Keratinocyte (primary cell): ENCODE results near the gene MOCS2. TPM values are rescaled to one million over a fixed set of nuclear protein-coding genes. Genes with fewer than 3 reads are reported as not detected.

Experiments
- DNase-seq: peaks from one replicate; pipeline ENCODE4 v3.0.0-alpha.2; 2011; ENCODE audit warnings: low read depth, missing footprints, low spot score
- FAIRE-seq: peaks from 2 replicates; lab custom pipeline; 2011; peaks lifted over from hg19 to GRCh38; lab: Jason Lieb, UNC
- H2AFZ ChIP-seq: 2 replicates; pipeline ENCODE4 v1.6.0; 2012; ENCODE audit warnings: low read length, control low read depth, inconsistent platforms; ENCODE audit not compliant: control insufficient read depth
- H3K27ac ChIP-seq: 2 replicates; pipeline ENCODE4 v1.5.1; 2011; ENCODE audit warnings: low read length; ENCODE audit not compliant: control insufficient read depth, insufficient read depth
- H3K27me3 ChIP-seq: 3 replicates; pipeline ENCODE4 v1.6.0; 2011; ENCODE audit warnings: low read length; ENCODE audit not compliant: control insufficient read depth, insufficient read depth; ENCODE audit errors: extremely low read depth
- H3K36me3 ChIP-seq, 2 experiments: 2 replicates in 1 of 2; 3 replicates in 1 of 2; pipeline ENCODE4 v1.5.1; 2011; ENCODE audit warnings: low read length in 2 of 2, mild to moderate bottlenecking in 1 of 2; ENCODE audit not compliant: control insufficient read depth in 2 of 2, insufficient read depth in 2 of 2; ENCODE audit errors: extremely low read depth in 1 of 2
- H3K4me1 ChIP-seq: 3 replicates; pipeline ENCODE4 v1.5.1; 2011; ENCODE audit warnings: low read length; ENCODE audit not compliant: control insufficient read depth, insufficient read depth; ENCODE audit errors: extremely low read depth
- H3K4me2 ChIP-seq: 3 replicates; pipeline ENCODE4 v1.6.0; 2011; ENCODE audit warnings: low read depth, low read length; ENCODE audit not compliant: control insufficient read depth, insufficient read depth; ENCODE audit errors: extremely low read depth
- H3K4me3 ChIP-seq, 3 experiments: fragments of 200-600 bp in 1 of 3; sonication (generic) in 1 of 3; 2 replicates in 2 of 3; 3 replicates in 1 of 3; pipeline ENCODE4 v1.5.1; 2011 to 2016; ENCODE audit warnings: low read length in 3 of 3, mild to moderate bottlenecking in 3 of 3, control low read depth in 2 of 3, inconsistent platforms in 1 of 3, low read depth in 1 of 3, mixed read lengths in 1 of 3, mixed run types in 1 of 3, moderate library complexity in 1 of 3; ENCODE audit not compliant: control insufficient read depth in 2 of 3, insufficient read depth in 2 of 3; ENCODE audit errors: extremely low read depth in 1 of 3
- H3K79me2 ChIP-seq: 2 replicates; pipeline ENCODE4 v1.6.0; 2012; ENCODE audit warnings: low read length; ENCODE audit not compliant: control insufficient read depth, insufficient read depth
- H3K9ac ChIP-seq: 3 replicates; pipeline ENCODE4 v1.6.0; 2011; ENCODE audit warnings: low read length; ENCODE audit not compliant: control insufficient read depth, insufficient read depth; ENCODE audit errors: extremely low read depth
- H3K9me1 ChIP-seq: 3 replicates; pipeline ENCODE4 v1.6.0; 2011; ENCODE audit warnings: low read length; ENCODE audit not compliant: control insufficient read depth, insufficient read depth; ENCODE audit errors: extremely low read depth
- H3K9me3 ChIP-seq: 2 replicates; pipeline ENCODE4 v1.5.1; 2012; ENCODE audit warnings: low read depth, low read length; ENCODE audit not compliant: control insufficient read depth
- H4K20me1 ChIP-seq: 3 replicates; pipeline ENCODE4 v1.6.0; 2011; ENCODE audit warnings: low read length; ENCODE audit not compliant: control insufficient read depth, insufficient read depth; ENCODE audit errors: extremely low read depth
- CTCF ChIP-seq, 3 experiments: IDR thresholded peaks in 1 of 3; conservative IDR thresholded peaks in 1 of 3; optimal IDR thresholded peaks in 1 of 3; 2 replicates in 2 of 3; 3 replicates in 1 of 3; pipeline versions ENCODE3 to v1.5.1; 2011; ENCODE audit warnings: low read length in 3 of 3, mild to moderate bottlenecking in 3 of 3, moderate library complexity in 2 of 3, control low read depth in 1 of 3, inconsistent platforms in 1 of 3; ENCODE audit not compliant: insufficient read depth in 2 of 3; ENCODE audit errors: extremely low read depth in 1 of 3
- EZH2 ChIP-seq: IDR thresholded peaks from one replicate; pipeline ENCODE4 v1.6.1; 2012; ENCODE audit warnings: inconsistent platforms, mild to moderate bottlenecking, low read length, moderate library complexity
- dilution Hi-C: fragments of 300-500 bp; cut with MboI; formaldehyde crosslinking; loops from one replicate; pipeline ENCODE4 v1.7.0; 2020; ENCODE audit warnings: low sequenced_read_pairs; ENCODE audit not compliant: extremely low pct_ligation_motif_present
- polyA plus RNA-seq, 5 experiments: library from polyadenylated mRNA; depleted of rRNA in 3 of 5; stranded (reverse) in 3 of 5; stranded (forward) in 1 of 5; unstranded in 1 of 5; fragments of >200 nt; gene quantifications; 1 replicate in 1 of 5; 2 replicates in 3 of 5; 3 replicates in 1 of 5; pipeline versions ENCODE4 v1.2.1 to v1.2.3, GENCODE V29; 2011 to 2012; ENCODE audit warnings: missing spikeins in 2 of 5, low read depth in 1 of 5, low replicate concordance in 1 of 5

The MOCS2 gene
- polyA plus RNA-seq, 1 donor (not counting 4 experiments of a cell fraction or from before 2014, with no cell fraction given), result 54.3 TPM

GRCh38 chr5:53087621-53088121 is 21.9 kb downstream of the MOCS2 start:
- Histone ChIP-seq H3K9me1 (no peaks in the 10 kb centered on the region), H4K20me1 (no peaks in the 10 kb centered on the region), H3K27me3 (no peaks in the 10 kb centered on the region), H3K4me3 (no peak overlapping the region), H2AFZ (no peak overlapping the region), H3K4me2 (no peak overlapping the region), H3K79me2 (no peaks in the 10 kb centered on the region), H3K4me1 (no peaks in the 10 kb centered on the region), H3K36me3 (peaks cover 46 to 60% of the 10 kb centered on the region in 2 experiments), H3K9ac (no peak overlapping the region), H3K9me3 (no peaks in the 10 kb centered on the region), H3K27ac (no peak overlapping the region)
- DNase-seq (no peak), FAIRE-seq (no peak)
- no peak for TF ChIP-seq CTCF (optimal IDR thresholded peaks at IDR 0.05 in 1 of 3, IDR thresholded peaks at IDR 0.05 in 1 of 3, conservative IDR thresholded peaks at IDR 0.05 in 1 of 3; ENCODE audit: extremely low read depth in 1 of 3, insufficient read depth in 2 of 3, low read length in 3 of 3)
- no peak for TF ChIP-seq EZH2
- dilution Hi-C loops, result no loop called here

GRCh38 chr5:53087171-53087570 is 22.4 kb downstream of the MOCS2 start:
- H3K9me1 ChIP-seq, result no peaks in the 10 kb centered on the region
- H4K20me1 ChIP-seq, result no peaks in the 10 kb centered on the region
- H3K9ac ChIP-seq, result no peak overlapping the region
- no peaks in the 10 kb centered on the region for H3K4me1 ChIP-seq
- no peak overlapping the region for H2AFZ ChIP-seq
- no peaks in the 10 kb centered on the region for H3K9me3 ChIP-seq
- no peaks in the 10 kb centered on the region for H3K79me2 ChIP-seq
- no peaks in the 10 kb centered on the region for H3K27me3 ChIP-seq
- no peak overlapping the region for H3K27ac ChIP-seq
- dilution Hi-C loops, result no loop called here
- no peak overlapping the region for H3K4me2 ChIP-seq
- DNase-seq (no peak), FAIRE-seq (no peak)
- no peak for TF ChIP-seq EZH2
- no peak for TF ChIP-seq CTCF (optimal IDR thresholded peaks at IDR 0.05 in 1 of 3, IDR thresholded peaks at IDR 0.05 in 1 of 3, conservative IDR thresholded peaks at IDR 0.05 in 1 of 3; ENCODE audit: extremely low read depth in 1 of 3, insufficient read depth in 2 of 3, low read length in 3 of 3)
- H3K36me3 ChIP-seq, result peaks cover 46 to 58% of the 10 kb centered on the region in 2 experiments
- no peak overlapping the region for H3K4me3 ChIP-seq
